GM21367 (cell line): ENCODE measurements around the gene ZNF711.
"Not testable (repeated sequence)": the region's sequence is repeated elsewhere in the genome, so short reads cannot be mapped to it uniquely, and the experiment has no call there.

ENCODE experiments used
- ATAC-seq: cut with Tn5 transposase; IDR thresholded peaks from one replicate; pipeline ENCODE4 v1.9.1; 2021; ENCODE audit not compliant: unreplicated experiment

Gene ZNF711

DNA sequence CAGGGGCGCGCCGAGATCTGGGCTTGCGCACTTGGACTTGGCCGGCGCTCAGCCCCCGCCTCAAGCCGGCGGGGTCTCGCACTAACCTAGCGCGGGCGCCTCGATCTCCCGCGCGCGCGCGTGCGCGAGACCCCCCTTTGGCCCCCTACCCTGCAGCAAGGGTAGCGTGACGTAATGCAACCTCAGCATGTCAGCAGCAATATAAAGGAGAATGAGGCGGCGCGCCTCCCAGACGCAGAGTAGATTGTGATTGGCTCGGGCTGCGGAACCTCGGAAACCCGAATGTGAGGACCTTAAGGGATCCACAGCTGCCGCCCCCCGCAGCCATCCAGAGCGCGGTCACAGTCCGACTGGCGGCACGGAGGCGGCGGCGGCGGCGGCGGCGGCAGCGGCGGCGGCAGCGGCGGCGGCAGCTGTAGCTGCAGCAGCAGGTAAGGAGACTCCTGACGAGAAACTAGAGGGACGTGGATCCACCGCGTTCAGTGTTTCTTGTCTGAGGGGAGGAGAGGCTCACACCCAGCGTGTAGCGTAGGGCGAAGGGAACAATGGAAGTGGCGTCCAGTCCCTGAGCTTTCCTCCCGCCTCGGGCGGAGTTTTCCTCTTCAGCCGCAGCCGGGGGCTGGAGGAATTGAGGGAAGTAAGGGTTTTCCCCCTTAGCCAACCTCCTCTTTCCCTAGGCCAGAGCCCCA lies at the start of gene ZNF711, which contains the start of gene SATL1:
TSS of gene ZNF711 (plus strand) at position 231 of the 689 bp plus-strand sequence. CDS start 3,582 bp downstream, outside the sequence.
TSS of gene SATL1 (minus strand) at position 19 of the 689 bp plus-strand sequence. CDS start 134,811 bp downstream, outside the sequence.
- peak; percentile 74 for ATAC-seq

DNA sequence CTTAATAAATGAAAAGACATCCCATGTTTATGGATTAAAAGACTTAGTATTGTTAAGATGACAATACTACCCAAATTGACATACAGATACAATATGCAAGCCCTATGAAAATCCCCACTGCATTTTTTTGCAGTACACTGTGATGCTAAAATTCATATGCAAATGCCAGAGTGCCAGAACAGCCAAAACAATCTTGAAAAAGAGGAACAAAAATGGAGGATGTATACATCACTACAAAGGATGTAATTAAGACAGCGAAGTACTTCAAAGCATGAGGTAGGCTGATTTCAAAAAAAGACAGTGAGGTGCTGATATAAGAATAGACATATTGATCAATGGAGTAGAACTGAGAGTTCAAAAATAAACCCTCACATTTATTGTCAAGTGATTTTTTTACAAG lies 47.5 kb upstream of the ZNF711 start:
- no peak for ATAC-seq

DNA sequence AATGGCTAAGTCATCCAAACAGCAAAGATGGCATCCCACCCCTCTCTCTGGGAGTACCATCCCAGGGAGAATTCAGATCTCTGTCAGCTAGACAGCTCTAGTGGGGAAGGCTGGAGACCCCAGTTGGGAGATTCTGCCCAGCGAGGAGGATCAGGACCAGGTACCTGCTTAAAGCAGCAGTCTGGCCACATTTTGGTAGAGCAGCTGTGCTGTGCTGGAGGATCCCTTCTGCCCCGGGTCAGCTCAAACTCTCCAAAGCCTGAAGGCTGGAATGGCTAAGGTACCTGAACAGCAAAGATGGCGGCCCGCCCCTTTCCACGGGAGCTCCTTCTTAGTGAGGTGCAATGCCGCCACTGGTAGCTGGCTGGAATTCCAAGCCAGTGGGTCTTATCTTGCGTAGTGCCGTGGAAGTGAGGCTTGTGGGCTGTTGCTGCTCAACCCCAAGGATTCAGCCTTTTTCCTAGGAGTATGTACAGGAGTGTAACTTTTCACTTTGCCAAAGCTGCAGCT lies 40.3 kb upstream of the ZNF711 start:
- ATAC-seq, result no peak

DNA sequence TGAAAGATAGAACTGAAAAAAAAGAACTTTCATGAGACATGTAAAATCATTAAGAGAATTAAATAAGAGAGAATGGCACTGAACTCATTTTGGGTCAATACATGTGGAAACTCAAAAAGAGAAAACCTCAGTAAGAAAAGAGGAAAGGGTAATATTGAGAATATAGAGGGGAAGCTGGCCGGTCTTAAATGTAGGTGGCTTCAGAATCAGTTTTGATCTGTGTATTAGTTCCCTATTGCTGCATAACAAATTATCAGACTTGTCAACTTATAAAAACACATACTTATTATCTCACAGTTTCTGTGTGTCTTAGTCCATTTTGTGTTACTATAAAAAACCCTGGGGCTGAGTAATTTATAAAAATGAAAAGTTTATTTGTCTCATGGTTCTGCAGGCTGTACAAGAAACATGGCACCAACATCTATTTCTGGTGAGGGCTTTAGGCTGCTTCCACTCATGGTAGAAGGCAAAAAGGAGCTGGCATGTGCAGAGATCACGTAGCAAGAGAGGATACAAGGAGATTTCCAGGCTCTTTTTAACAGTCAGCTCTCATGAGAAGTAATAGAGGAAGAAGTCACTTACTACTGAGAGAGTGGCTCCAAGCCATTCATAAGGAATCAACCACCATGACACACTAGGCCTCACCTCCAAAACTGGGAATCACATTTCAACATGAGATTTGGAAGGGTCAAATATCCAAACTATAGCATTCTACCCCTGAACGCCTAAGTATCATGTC lies 29.8 kb upstream of the ZNF711 start:
- ATAC-seq, result no peak

DNA sequence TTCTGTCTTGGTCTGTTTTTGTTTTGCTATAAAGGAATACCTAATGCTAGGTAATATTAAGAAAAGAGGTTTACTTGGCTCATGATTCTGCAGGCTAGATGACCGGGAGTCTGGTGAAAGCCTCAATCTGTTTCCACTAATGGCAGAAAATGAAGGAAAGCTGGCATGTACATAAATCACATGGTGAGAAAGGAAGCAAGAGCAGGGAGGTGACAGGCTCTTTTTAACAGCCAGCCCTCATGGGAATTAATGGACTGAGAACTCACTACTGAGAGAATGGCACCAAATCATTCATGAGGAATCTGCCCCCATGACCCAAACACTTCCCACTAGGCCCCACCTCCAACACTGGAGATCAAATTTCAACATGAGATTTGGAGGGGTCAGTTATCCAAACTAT lies 27.8 kb upstream of the ZNF711 start:
- no peak for ATAC-seq

DNA sequence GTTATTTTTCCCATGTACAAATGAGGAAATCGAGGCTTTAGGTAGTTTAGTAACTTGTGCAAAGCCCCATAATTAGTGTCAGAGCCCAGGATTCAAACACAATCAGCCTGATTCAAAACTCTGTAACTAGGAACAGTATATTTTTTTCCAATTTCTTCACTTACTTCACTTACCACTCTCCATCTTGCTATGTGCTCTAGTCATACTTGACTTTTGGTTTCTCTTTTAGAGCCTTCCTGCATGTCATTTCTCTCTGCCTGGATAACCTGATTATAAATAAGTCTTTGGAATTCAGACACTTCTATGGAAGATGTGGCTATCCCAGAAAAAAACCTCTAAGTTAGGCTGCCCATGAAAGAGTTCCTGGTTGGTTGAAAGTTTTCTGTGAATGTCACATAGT lies 22.4 kb upstream of the ZNF711 start:
- ATAC-seq, result peak; percentile 51

DNA sequence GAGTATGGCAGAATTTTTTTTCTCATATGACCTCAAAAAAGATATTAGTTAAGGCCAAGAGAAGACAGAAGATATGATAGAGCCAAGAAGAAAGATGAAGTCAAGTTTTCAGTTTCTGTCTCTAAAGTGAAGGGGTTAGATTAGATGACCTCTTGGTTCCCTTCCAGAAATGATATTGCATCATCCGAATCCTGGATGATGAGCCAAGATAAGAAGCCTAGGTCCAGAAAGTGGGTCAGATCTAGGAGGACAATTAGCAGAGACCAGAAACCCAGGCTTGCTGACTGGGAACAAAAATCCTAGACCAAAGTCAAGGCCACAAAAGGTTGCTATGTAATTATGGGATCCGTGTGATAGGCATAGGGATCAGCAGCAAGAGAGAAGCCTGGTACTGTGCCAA lies 20.4 kb upstream of the ZNF711 start:
- ATAC-seq, result no peak

DNA sequence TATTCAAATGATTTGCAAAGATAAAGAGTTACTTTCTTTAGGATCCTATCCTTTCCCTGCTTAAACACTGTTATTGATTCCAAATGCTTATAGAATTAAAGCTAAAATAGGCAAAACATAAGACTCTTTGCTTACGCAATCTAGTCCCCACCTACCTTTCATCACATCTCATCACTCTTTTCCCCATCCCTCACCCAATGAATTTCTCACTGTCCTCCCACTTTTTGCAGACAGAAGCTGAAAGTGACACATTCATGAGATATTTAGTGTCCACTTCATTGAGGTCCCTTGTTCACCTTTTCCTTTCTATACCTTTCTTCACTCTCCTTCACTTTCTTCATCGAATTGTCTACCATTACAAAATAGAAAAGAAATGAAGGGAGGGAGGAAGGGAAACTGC lies 636 bp upstream of the ZNF711 start:
- ATAC-seq, result no peak

DNA sequence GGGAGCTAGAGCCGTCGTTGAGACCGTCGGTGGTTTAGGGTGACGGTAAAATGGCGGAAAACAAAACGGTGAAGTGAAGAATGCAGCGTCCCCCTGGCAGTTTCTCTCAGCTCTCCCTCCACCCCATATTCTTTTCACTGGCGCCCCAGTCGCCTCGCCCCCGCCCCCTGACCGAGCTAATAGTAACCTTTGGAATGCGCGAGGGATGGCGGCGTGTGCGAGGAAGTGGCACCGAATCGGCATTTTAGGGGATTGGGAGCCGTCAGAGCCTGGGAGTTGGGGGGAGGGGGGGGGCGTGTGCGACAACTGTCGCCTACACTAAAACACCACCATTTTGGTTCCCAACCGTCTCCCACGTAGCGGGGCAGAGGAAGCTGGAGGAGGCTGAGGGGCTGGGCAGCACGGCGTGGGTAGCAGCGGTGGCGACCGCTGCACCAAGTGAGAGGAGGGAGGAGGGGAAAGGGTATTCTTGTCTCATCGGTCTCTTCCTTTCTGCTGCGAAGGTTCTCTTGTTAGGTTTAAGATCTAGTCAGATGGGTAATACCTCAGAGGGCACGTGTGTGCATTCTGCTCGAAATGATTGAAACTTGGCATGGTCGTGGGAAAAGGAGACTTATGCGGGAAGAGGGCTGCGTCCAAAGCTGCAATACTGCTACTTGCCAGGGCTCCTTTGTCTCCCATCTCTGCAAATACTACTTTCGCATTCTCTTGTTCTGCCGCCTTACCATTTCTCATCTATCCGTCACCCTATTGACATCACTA lies 840 bp downstream of the ZNF711 start:
- peak; percentile 46 for ATAC-seq

DNA sequence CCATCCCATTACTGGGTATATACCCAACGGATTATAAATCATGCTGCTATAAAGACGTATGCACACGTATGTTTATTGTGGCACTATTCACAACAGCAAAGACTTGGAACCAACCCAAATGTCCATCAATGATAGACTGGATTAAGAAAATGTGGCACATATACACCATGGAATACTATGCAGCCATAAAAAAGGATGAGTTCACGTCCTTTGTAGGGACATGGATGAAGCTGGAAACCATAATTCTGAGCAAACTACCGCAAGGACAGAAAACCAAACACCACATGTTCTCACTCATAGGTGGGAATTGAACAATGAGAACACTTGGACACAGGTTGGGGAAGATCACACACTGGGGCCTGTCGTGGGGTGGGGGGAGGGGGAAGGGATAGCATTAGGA lies 41.5 kb downstream of the ZNF711 start:
- not testable (repeated sequence) for ATAC-seq

DNA sequence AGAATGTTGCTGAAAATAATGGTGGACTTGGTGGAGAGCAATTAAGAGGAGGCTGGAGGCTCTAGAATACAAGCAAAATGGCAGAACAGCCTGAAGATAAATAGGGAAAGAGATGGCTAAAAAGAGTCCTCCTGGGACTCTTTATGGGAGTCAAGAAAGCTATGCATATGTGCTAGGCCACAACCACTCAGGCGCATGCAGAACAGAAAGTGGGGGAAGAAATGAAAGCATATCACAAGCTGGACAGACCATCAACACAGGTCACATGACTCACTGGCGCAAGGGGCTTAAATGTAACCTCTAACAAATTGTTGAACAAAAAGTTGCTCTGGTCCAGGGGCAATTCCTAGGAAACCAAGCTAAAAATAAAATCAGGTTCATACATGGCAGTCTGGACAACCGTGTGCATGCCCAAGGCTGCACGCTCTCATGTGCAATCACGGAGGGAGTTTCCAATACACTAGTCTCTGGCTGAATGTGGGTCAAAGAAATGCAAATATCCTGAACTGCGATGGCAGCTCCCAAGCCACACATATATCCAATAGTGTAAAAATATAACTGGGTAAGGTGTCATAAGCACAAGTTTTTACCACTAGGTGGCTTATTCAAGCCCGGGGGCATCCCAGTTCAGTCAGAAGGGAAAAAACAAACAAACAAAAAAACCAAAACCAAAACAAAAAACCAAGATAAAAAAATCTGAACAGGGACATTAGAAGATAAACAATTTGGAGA lies 45.4 kb downstream of the ZNF711 start:
- no peak for ATAC-seq

DNA sequence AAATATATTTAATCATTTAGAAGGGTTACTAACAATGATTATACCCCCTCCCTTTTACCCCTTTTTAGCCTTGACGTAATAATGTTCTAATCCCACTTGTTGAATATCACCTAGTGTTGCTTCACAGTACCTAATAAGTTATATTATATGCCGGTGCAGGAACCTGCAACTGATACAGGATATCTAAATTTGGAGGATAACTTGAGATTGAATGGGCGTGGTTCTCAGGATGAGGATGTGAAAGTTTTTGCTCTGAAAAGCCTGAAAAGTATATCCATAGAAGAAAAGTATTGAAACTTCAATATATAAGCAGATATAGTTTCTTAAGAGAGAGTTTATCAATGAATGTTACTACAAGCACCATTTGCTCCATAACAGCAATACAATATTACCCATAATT lies 59.8 kb downstream of the ZNF711 start:
- peak; percentile 87 for ATAC-seq

DNA sequence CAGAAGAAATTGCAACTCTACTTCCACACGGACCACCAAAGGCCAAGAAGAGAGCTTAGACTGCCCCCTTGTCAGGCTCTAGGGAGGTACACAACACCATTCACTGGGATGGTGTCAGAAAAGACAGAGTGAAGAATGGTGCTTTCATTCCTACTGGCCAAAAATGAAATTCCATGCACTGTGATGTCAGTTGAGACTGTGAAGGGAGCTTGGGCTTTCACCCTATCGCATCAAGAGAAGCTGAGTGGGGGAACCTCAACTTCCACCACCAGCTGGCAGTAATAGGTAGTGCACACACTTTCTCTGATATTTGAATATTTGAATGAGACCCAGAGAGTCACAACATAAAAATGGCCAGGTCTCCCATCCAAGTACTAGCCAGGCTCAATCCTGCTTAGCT lies 65.9 kb downstream of the ZNF711 start:
- no peak for ATAC-seq

DNA sequence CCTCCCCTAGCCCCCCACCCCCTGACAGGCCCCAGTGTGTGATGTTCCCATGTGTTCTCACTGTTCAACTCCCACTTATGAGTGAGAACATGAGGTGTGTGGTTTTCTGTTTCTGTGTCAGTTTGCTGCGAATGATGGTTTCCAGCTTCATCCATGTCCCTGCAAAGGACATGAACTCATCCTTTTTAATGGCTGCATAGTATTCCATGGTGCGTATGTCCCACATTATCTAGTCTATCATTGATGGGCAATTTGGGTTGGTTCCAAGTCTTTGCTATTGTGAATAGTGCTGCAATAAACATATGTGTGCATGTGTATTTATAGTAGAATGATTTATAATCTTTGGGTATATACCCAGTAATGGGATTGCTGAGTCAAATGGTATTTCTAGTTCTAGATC lies 67.6 kb downstream of the ZNF711 start:
- not testable (repeated sequence) for ATAC-seq
